Endometrial microvascular endothelial cells (primary cell): ENCODE results near the gene HHIPL1. TPM values are rescaled to one million over a fixed set of nuclear protein-coding genes. Genes with fewer than 3 reads are reported as not detected.

Source experiments
- in situ Hi-C: cut with HindIII; loops from 2 replicates; pipeline ENCODE4 v1.10.0; 2017; ENCODE audit warnings: low sequenced_read_pairs, low pct_unique_long_range_greater_than_20kb; ENCODE audit errors: inconsistent ontology term
- total RNA-seq: library from RNA; depleted of rRNA; stranded (reverse); fragments of >200 nt; gene quantifications from one replicate; pipeline ENCODE4 v1.2.3, GENCODE V29; 2015; ENCODE audit errors: inconsistent ontology term

HHIPL1 gene
- total RNA-seq, 1 donor from 2014 or later = 6.8 TPM

- in situ Hi-C loops = no loop called here
Observed at GRCh38 chr14:99609245-99610170, 35.4 kb upstream of the HHIPL1 start.

GRCh38 chr14:99611646-99612045 lies 33.3 kb upstream of the HHIPL1 start:
- in situ Hi-C loops = no loop called here

GRCh38 chr14:99612071-99612737 lies 32.7 kb upstream of the HHIPL1 start:
- in situ Hi-C loops = no loop called here

GRCh38 chr14:99612738-99613330 lies 32.1 kb upstream of the HHIPL1 start:
- in situ Hi-C loops = no loop called here

- in situ Hi-C loops = no loop called here
Observed at GRCh38 chr14:99615497-99616157, 29.3 kb upstream of the HHIPL1 start.

- in situ Hi-C loops = no loop called here
Observed at GRCh38 chr14:99616832-99617800, 27.8 kb upstream of the HHIPL1 start.

GRCh38 chr14:99619835-99620834 lies 24.8 kb upstream of the HHIPL1 start:
- in situ Hi-C loops = no loop called here

- in situ Hi-C loops = no loop called here
Observed at GRCh38 chr14:99621948-99622347, 23.0 kb upstream of the HHIPL1 start.

GRCh38 chr14:99624024-99624423 lies 20.9 kb upstream of the HHIPL1 start:
- in situ Hi-C loops = no loop called here

GRCh38 chr14:99624971-99625370 lies 20.0 kb upstream of the HHIPL1 start:
- in situ Hi-C loops = no loop called here

- in situ Hi-C loops = no loop called here
Observed at GRCh38 chr14:99625476-99625875, 19.5 kb upstream of the HHIPL1 start.

GRCh38 chr14:99626041-99626648 lies 18.8 kb upstream of the HHIPL1 start:
- in situ Hi-C loops = no loop called here

GRCh38 chr14:99627100-99627499 lies 17.8 kb upstream of the HHIPL1 start:
- in situ Hi-C loops = no loop called here

- in situ Hi-C loops = no loop called here
Observed at GRCh38 chr14:99627510-99628381, 17.2 kb upstream of the HHIPL1 start.

- in situ Hi-C loops = no loop called here
Observed at GRCh38 chr14:99628887-99629618, 15.9 kb upstream of the HHIPL1 start.
